Cerebellar cortex (tissue), 1 donor: ENCODE measurements around the gene NAP1L5.

Experiments used
- DNase-seq: peaks from one replicate; pipeline ENCODE4 v3.0.0-alpha.2; 2015; ENCODE audit warnings: low spot score

NAP1L5 gene

GRCh38 chr4:88660446-88661294 is 37.0 kb downstream of the NAP1L5 start:
- DNase-seq: no peak

GRCh38 chr4:88659890-88660208 is 37.8 kb downstream of the NAP1L5 start:
- DNase-seq: no peak

- DNase-seq: peak; percentile 92
These were observed 38.4 kb downstream of the NAP1L5 start for GRCh38 chr4:88659055-88659889.

- DNase-seq: no peak
These were observed 42.4 kb downstream of the NAP1L5 start for GRCh38 chr4:88655226-88655625.

- DNase-seq: no peak
These were observed 44.2 kb downstream of the NAP1L5 start for GRCh38 chr4:88653371-88653946.

- DNase-seq: no peak
These were observed 47.9 kb downstream of the NAP1L5 start for GRCh38 chr4:88649716-88650115.

- DNase-seq: no peak
These were observed 50.9 kb downstream of the NAP1L5 start for GRCh38 chr4:88646528-88647280.

GRCh38 chr4:88645994-88646393 is 51.6 kb downstream of the NAP1L5 start:
- DNase-seq: no peak
